Large intestine (tissue), 3 donors: ENCODE data around the gene WDR5. TPM values are rescaled to one million over a fixed set of nuclear protein-coding genes. Genes with fewer than 3 reads are reported as not detected.

Experiments
- DNase-seq, 2 donors: peaks; one replicate each; pipeline versions ENCODE4 v3.0.0 to v3.0.0-alpha.2; 2013
- H3K27ac ChIP-seq: one replicate; pipeline ENCODE4 v1.5.1; 2013; ENCODE audit warnings: low read length
- H3K27me3 ChIP-seq: 2 replicates; pipeline ENCODE4 v1.6.1; 2013; ENCODE audit warnings: low read length; ENCODE audit not compliant: control insufficient read depth, insufficient read depth
- H3K36me3 ChIP-seq: 2 replicates; pipeline ENCODE4 v1.6.1; 2013; ENCODE audit warnings: low read length; ENCODE audit not compliant: control insufficient read depth, insufficient read depth
- H3K4me1 ChIP-seq: one replicate; pipeline ENCODE4 v1.6.1; 2013; ENCODE audit warnings: low read length; ENCODE audit not compliant: control insufficient read depth, insufficient read depth
- H3K4me3 ChIP-seq: one replicate; pipeline ENCODE4 v1.5.1; 2013; ENCODE audit warnings: low read length
- H3K9me3 ChIP-seq: one replicate; pipeline ENCODE4 v1.6.1; 2013; ENCODE audit warnings: mild to moderate bottlenecking, low read depth, low read length, moderate library complexity; ENCODE audit not compliant: control insufficient read depth
- WGBS: methylation state at CpG from one replicate; pipeline ENCODE4 v1.1.5; 2013; ENCODE audit warnings: low lambda C conversion rate; ENCODE audit not compliant: insufficient coverage; 5-methylcytosine and 5-hydroxymethylcytosine counted together
- polyA plus RNA-seq: library from polyadenylated mRNA; unstranded; fragments of 120-200 nt; gene quantifications from one replicate; pipeline ENCODE4 v1.2.1, GENCODE V29; 2013

The WDR5 gene
- polyA plus RNA-seq, 1 donor = 30.4 TPM

- Histone ChIP-seq H3K4me3 (no peak overlapping the region), H3K4me1 (peaks cover 5% of the 10 kb centered on the region), H3K27ac (no peak overlapping the region), H3K36me3 (no peaks in the 10 kb centered on the region), H3K27me3 (no peaks in the 10 kb centered on the region), H3K9me3 (no peaks in the 10 kb centered on the region)
- DNase-seq = peak in 1 of 2 donors; percentile 2
- 91% methylated on average over 4 of the region's 13 CpGs for WGBS
These were observed 4.2 kb upstream of the WDR5 start for GRCh38 chr9:134131471-134132207.

DNA sequence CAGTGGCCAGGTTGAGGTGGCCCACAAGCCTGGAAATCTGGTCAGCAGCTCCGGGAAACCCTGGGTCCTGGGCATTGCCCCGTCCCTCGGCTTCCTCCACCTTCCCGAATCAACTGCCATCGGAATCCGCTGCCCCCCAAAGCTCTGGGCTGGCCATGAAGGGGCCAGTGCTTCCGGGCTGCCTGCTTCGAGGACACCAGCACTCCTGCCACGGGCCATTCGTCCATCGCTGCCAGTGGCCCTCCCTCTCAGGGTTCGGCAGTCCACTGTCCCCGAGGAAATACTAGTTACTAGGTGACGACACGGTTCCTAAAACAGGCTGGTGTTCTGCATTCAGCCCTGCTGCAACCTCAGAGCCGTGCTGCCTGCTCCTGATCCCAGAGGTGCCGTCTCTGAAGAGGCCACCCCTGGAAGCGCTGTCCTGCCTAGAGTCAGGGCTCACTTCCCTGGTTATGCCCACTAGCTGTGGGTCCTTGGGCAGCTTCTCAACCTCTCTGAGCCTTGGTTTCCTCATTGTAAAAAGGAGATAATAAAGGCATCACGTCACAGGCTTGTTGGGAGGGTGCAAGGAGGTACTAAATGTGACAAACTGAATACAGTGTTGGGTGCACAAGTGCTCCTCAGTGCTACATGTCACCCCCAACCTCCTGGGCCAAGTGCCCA lies 3.5 kb upstream of the WDR5 start:
- peak in 1 of 2 donors; percentile 0 for DNase-seq
- peaks cover 12% of the 10 kb centered on the region for H3K4me1 ChIP-seq
- no CpG with 5 or more reads among the region's 19 CpGs for WGBS
- H3K27ac ChIP-seq = no peak overlapping the region
- no peak overlapping the region for H3K4me3 ChIP-seq
- H3K9me3 ChIP-seq = no peaks in the 10 kb centered on the region
- no peaks in the 10 kb centered on the region for H3K27me3 ChIP-seq
- no peaks in the 10 kb centered on the region for H3K36me3 ChIP-seq

DNA sequence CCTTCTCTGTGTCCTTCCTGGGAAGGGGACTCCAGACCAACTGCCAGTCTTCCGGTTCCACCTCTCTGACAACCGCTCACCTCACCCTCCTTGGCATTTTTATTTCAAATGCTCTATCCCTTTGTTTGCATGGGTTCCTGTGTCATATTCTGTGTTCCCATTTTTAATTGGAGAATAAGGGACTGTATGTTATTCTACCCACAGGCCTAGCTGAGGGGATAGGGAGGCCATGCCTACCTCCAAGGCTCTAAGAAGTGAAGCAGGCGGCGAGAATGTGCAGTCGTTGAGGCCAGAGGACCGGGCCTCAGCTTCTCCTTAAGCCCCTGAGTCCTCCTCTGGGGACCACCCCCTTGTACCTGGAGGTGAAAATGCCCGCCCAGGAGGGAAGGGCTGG lies 936 bp upstream of the WDR5 start:
- no CpG with 5 or more reads among the region's 7 CpGs for WGBS
- Histone ChIP-seq H3K9me3 (no peaks in the 10 kb centered on the region), H3K27me3 (no peaks in the 10 kb centered on the region), H3K4me1 (peaks cover 22% of the 10 kb centered on the region), H3K36me3 (peaks cover 7% of the 10 kb centered on the region), H3K27ac (peak overlapping the region; percentile 81), H3K4me3 (peak overlapping the region; percentile 98)
- no peak for DNase-seq

DNA sequence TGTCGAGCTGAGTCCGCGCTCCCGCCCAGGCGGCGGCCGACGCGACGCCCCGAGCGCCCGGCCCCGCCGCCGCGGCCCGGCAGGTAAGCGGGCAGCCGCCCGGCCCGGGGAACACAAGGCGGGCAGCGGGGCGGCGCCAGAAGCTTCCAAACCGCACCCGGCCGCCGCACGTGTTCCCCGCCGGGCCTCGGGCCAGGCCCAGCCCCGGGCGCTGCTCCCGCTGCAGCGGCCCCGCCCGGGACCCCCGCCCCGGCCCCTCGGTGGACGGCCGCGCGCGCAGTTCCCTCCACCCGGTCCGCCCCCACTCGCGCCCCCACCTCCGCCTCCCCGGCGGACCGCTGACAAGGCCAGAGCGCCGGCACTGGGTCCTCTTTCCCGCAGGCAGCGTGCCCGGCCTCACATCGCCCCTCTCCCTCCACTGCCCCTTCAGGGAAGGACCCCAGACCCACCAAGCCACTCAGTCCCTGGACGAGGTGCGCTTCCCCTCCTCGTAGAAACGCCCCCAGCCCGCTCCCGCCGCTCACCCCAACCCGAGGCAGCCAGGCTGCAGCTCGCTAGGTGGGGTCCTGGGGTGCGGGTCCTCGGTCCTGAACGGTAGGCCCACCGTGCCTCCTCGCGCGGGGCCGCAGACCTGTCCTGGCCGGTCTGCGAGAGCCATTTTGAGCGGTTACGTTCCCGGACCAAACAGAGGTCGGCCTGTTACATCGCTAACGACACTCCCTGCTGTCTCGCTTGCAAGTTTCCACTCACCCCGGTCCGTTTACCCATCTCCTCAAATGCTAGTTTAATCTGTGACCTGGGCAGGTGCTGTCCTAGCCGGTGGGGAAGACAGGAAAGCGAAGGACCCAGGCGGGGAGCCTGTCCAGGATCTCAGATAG lies 475 bp downstream of the WDR5 start:
- peak in 1 of 2 donors; percentile 47 for DNase-seq

DNA sequence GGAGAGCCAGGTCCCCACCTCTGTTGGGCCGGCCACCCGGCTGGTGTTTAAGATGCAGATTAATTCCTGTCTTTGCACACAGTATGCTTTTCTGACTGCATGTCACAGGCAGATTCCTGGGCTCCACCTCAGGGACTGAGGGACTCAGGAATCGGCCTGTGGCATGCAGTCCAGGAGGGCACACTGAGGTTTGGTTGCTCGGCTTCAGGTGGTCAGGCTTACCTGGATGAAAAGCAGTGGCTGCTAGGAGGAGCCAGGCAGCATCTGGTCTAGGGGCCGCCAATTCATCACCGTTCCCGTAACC lies 1.1 kb downstream of the WDR5 start:
- DNase-seq = peak in 1 of 2 donors; percentile 30
- peaks cover 24% of the 10 kb centered on the region for H3K36me3 ChIP-seq
- H3K27ac ChIP-seq = no peak overlapping the region
- no peaks in the 10 kb centered on the region for H3K27me3 ChIP-seq
- peaks cover 22% of the 10 kb centered on the region for H3K4me1 ChIP-seq
- H3K9me3 ChIP-seq = no peaks in the 10 kb centered on the region
- peak overlapping the region; percentile 95 for H3K4me3 ChIP-seq
- no CpG with 5 or more reads among the region's 7 CpGs for WGBS

More for the DNA sequence above, 475 bp downstream of the WDR5 start:
- H3K4me3 ChIP-seq = peak overlapping the region; percentile 95
- H3K27me3 ChIP-seq = no peaks in the 10 kb centered on the region
- H3K9me3 ChIP-seq = no peaks in the 10 kb centered on the region
- WGBS = no CpG with 5 or more reads among the region's 93 CpGs
- H3K36me3 ChIP-seq = peaks cover 19% of the 10 kb centered on the region
- peak overlapping the region; percentile 33 for H3K27ac ChIP-seq
- peaks cover 22% of the 10 kb centered on the region for H3K4me1 ChIP-seq

GRCh38 chr9:134138292-134138691 lies 2.4 kb downstream of the WDR5 start:
- Histone ChIP-seq H3K27me3 (no peaks in the 10 kb centered on the region), H3K4me1 (peaks cover 22% of the 10 kb centered on the region), H3K9me3 (no peaks in the 10 kb centered on the region), H3K4me3 (no peak overlapping the region), H3K36me3 (peaks cover 34% of the 10 kb centered on the region), H3K27ac (no peak overlapping the region)
- WGBS = no CpG with 5 or more reads among the region's 10 CpGs
- no peak for DNase-seq

GRCh38 chr9:134139081-134139480 lies 3.2 kb downstream of the WDR5 start:
- no peak for DNase-seq
- WGBS = no CpG with 5 or more reads among the region's 11 CpGs
- H3K9me3 ChIP-seq = no peaks in the 10 kb centered on the region
- H3K27ac ChIP-seq = no peak overlapping the region
- H3K4me1 ChIP-seq = peaks cover 21% of the 10 kb centered on the region
- peaks cover 39% of the 10 kb centered on the region for H3K36me3 ChIP-seq
- no peaks in the 10 kb centered on the region for H3K27me3 ChIP-seq
- H3K4me3 ChIP-seq = no peak overlapping the region

DNA sequence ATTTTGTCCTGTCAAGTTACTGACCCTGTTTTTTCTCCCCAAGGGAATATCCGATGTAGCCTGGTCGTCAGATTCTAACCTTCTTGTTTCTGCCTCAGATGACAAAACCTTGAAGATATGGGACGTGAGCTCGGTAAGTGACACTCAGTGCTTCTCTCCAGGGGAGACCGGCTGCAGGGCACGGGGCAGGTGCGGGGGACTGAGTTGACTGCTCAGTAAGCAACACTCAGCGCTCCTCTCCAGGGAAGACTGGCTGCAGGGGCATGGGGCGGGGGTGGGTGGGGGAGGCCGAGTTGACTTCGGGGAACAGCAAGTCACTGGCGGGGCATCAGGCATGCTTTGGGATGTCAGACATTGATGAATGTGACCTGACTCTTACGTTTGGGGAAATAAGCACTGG lies 6.0 kb downstream of the WDR5 start:
- H3K27me3 ChIP-seq = no peaks in the 10 kb centered on the region
- no peaks in the 10 kb centered on the region for H3K9me3 ChIP-seq
- peaks cover 60% of the 10 kb centered on the region for H3K36me3 ChIP-seq
- H3K27ac ChIP-seq = no peak overlapping the region
- H3K4me3 ChIP-seq = no peak overlapping the region
- no CpG with 5 or more reads among the region's 13 CpGs for WGBS
- peaks cover 15% of the 10 kb centered on the region for H3K4me1 ChIP-seq
- no peak for DNase-seq

GRCh38 chr9:134144801-134145200 lies 8.9 kb downstream of the WDR5 start:
- Histone ChIP-seq H3K4me3 (no peak overlapping the region), H3K27me3 (no peaks in the 10 kb centered on the region), H3K9me3 (no peaks in the 10 kb centered on the region), H3K4me1 (no peaks in the 10 kb centered on the region), H3K36me3 (peaks cover 80% of the 10 kb centered on the region), H3K27ac (no peak overlapping the region)
- no CpG with 5 or more reads among the region's 4 CpGs for WGBS
- no peak for DNase-seq

DNA sequence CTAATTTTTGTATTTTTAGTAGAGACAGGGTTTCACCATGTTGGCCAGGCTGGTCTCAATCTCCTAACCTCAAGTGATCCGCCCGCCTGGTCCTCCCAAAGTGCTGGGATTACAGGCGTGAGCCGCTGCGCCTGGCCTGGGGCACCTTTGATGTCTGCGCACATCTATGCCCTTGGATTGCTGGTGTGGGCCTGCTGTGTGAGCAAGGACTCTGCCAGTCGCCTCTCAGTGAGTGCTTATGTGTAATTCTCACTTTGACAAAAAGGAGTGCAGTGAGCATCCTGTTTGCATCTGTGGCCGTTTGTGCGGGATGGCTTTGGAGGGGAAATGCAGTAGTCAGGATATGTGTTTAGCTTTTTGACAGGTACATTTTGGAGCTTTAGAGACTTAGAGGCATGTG lies 9.4 kb downstream of the WDR5 start:
- Histone ChIP-seq H3K27me3 (no peaks in the 10 kb centered on the region), H3K36me3 (peaks cover 80% of the 10 kb centered on the region), H3K9me3 (no peaks in the 10 kb centered on the region), H3K4me1 (no peaks in the 10 kb centered on the region), H3K4me3 (no peak overlapping the region), H3K27ac (no peak overlapping the region)
- WGBS = no CpG with 5 or more reads among the region's 9 CpGs
- no peak for DNase-seq
